CMK (cell line): ENCODE data around the gene SPATA32.
A peak's percentile ranks its signal among the peaks of the same experiment; 100 is the strongest.

Source experiments
- DNase-seq: peaks from one replicate; pipeline ENCODE4 v3.0.0-alpha.2; 2010; ENCODE audit warnings: low read depth

SPATA32 gene

GRCh38 chr17:45293413-45294211 lies 31.7 kb upstream of the SPATA32 start:
- no peak for DNase-seq

- no peak for DNase-seq
These were observed 31.0 kb upstream of the SPATA32 start for GRCh38 chr17:45292696-45293412.

- no peak for DNase-seq
These were observed 29.4 kb upstream of the SPATA32 start for GRCh38 chr17:45291171-45291805.

- DNase-seq: no peak
These were observed 28.4 kb upstream of the SPATA32 start for GRCh38 chr17:45290269-45290765.

GRCh38 chr17:45289301-45290268 lies 27.7 kb upstream of the SPATA32 start:
- no peak for DNase-seq

GRCh38 chr17:45288825-45289224 lies 26.9 kb upstream of the SPATA32 start:
- DNase-seq: no peak

- DNase-seq: no peak
These were observed 25.9 kb upstream of the SPATA32 start for GRCh38 chr17:45287526-45288500.

- DNase-seq: no peak
These were observed 24.4 kb upstream of the SPATA32 start for GRCh38 chr17:45286286-45286685.

- DNase-seq: no peak
These were observed 22.6 kb upstream of the SPATA32 start for GRCh38 chr17:45284176-45285140.

- no peak for DNase-seq
These were observed 21.8 kb upstream of the SPATA32 start for GRCh38 chr17:45283711-45284110.

- no peak for DNase-seq
These were observed 21.1 kb upstream of the SPATA32 start for GRCh38 chr17:45282683-45283644.

GRCh38 chr17:45279898-45280297 lies 18.0 kb upstream of the SPATA32 start:
- no peak for DNase-seq

- no peak for DNase-seq
These were observed 16.1 kb upstream of the SPATA32 start for GRCh38 chr17:45277992-45278391.

GRCh38 chr17:45277216-45277849 lies 15.4 kb upstream of the SPATA32 start:
- DNase-seq: peak; percentile 92

GRCh38 chr17:45276031-45276430 lies 14.1 kb upstream of the SPATA32 start:
- DNase-seq: no peak

GRCh38 chr17:45274033-45274432 lies 12.1 kb upstream of the SPATA32 start:
- DNase-seq: no peak

- no peak for DNase-seq
These were observed 11.7 kb upstream of the SPATA32 start for GRCh38 chr17:45273551-45273957.
